GM12892 (cell line): ENCODE results near the gene KCNQ5.
A peak's percentile ranks its signal among the peaks of the same experiment; 100 is the strongest.
"Not testable (repeated sequence)": the region's sequence is repeated elsewhere in the genome, so short reads cannot be mapped to it uniquely, and the experiment has no call there.

ENCODE experiments used
- DNase-seq: peaks from one replicate; pipeline ENCODE4 v3.0.0; 2011; ENCODE audit not compliant: insufficient read length
- FAIRE-seq: peaks from 2 replicates; lab custom pipeline; 2011; peaks lifted over from hg19 to GRCh38; lab: Jason Lieb, UNC
- POLR2A ChIP-seq: IDR thresholded peaks from 2 replicates; pipeline ENCODE4 v1.6.1; 2011; ENCODE audit warnings: low read depth, low read length, control low read depth
- POLR2AphosphoS5 ChIP-seq: IDR thresholded peaks from 2 replicates; pipeline ENCODE4 v1.6.1; 2011; ENCODE audit warnings: low read depth, low read length, control low read depth
- TAF1 ChIP-seq: IDR thresholded peaks from 2 replicates; pipeline ENCODE4 v1.6.1; 2011; ENCODE audit warnings: low read depth, mild to moderate bottlenecking, control low read depth, low read length, borderline replicate concordance

The KCNQ5 gene

GRCh38 chr6:72976484-72976883, 354.6 kb downstream of the KCNQ5 start:
- TF ChIP-seq POLR2A (no peak), POLR2AphosphoS5 (no peak), TAF1 (no peak)
- FAIRE-seq (peak; percentile 65), DNase-seq (no peak)

GRCh38 chr6:72977114-72977513, 355.2 kb downstream of the KCNQ5 start:
- DNase-seq = no peak

GRCh38 chr6:72978808-72979207, 356.9 kb downstream of the KCNQ5 start:
- FAIRE-seq, DNase-seq: not testable (repeated sequence)

More at GRCh38 chr6:72977114-72977513, 355.2 kb downstream of the KCNQ5 start:
- no peak for FAIRE-seq
- no peak for TF ChIP-seq POLR2A

- not testable (repeated sequence) for FAIRE-seq, DNase-seq
Measured at GRCh38 chr6:72984189-72984831, 362.4 kb downstream of the KCNQ5 start.

- DNase-seq (no peak), FAIRE-seq (no peak)
- TF ChIP-seq POLR2A = no peak
- TF ChIP-seq TAF1 = no peak
- TF ChIP-seq POLR2AphosphoS5 = no peak
Measured at GRCh38 chr6:72984981-72985665, 363.3 kb downstream of the KCNQ5 start.

GRCh38 chr6:72987301-72987700, 365.4 kb downstream of the KCNQ5 start:
- FAIRE-seq = no peak
- no peak for DNase-seq
- TF ChIP-seq POLR2AphosphoS5 (no peak), TAF1 (no peak), POLR2A (no peak)

- FAIRE-seq (no peak), DNase-seq (no peak)
- TF ChIP-seq TAF1 (no peak), POLR2A (no peak), POLR2AphosphoS5 (no peak)
Measured at GRCh38 chr6:72999995-73000394, 378.1 kb downstream of the KCNQ5 start.

GRCh38 chr6:73000460-73000859, 378.6 kb downstream of the KCNQ5 start:
- FAIRE-seq = no peak
- DNase-seq = no peak
- TF ChIP-seq POLR2AphosphoS5 (no peak), POLR2A (no peak), TAF1 (no peak)

GRCh38 chr6:73002588-73002987, 380.7 kb downstream of the KCNQ5 start:
- FAIRE-seq (no peak), DNase-seq (no peak)

GRCh38 chr6:73003302-73003701, 381.4 kb downstream of the KCNQ5 start:
- TF ChIP-seq POLR2AphosphoS5 (no peak), POLR2A (no peak), TAF1 (no peak)
- DNase-seq (no peak), FAIRE-seq (no peak)

More at GRCh38 chr6:73002588-73002987, 380.7 kb downstream of the KCNQ5 start:
- no peak for TF ChIP-seq POLR2AphosphoS5
- TF ChIP-seq TAF1 = no peak
- no peak for TF ChIP-seq POLR2A

GRCh38 chr6:73004231-73004630, 382.4 kb downstream of the KCNQ5 start:
- no peak for TF ChIP-seq POLR2AphosphoS5
- TF ChIP-seq TAF1 = no peak
- no peak for TF ChIP-seq POLR2A
- DNase-seq = no peak
- no peak for FAIRE-seq

- FAIRE-seq = no peak
- no peak for DNase-seq
- TF ChIP-seq POLR2AphosphoS5 (no peak), TAF1 (no peak), POLR2A (no peak)
Measured at GRCh38 chr6:73004861-73005260, 383.0 kb downstream of the KCNQ5 start.

- DNase-seq = no peak
- FAIRE-seq = no peak
- no peak for TF ChIP-seq POLR2A
- TF ChIP-seq POLR2AphosphoS5 = no peak
- TF ChIP-seq TAF1 = no peak
Measured at GRCh38 chr6:73006146-73006545, 384.3 kb downstream of the KCNQ5 start.
